WTC11 (cell line): ENCODE data around the gene NPAS2. TPM values are rescaled to one million over a fixed set of nuclear protein-coding genes. Genes with fewer than 3 reads are reported as not detected.

Experiments
- ATAC-seq: fragments of 200-7000 bp; cut with Tn5 transposase; 2 replicates; pipeline ENCODE4 v1.10.0; 2021; ENCODE audit warnings: mild to moderate bottlenecking, moderate library complexity
- CTCF ChIA-PET: fragments of 300-600 bp; sonication (Branson Sonifier 250); formaldehyde crosslinking; loops from one replicate; lab custom pipeline; 2021; ENCODE audit warnings: antibody characterized with exemption; lab: Charles Lee
- POLR2A ChIA-PET: fragments of 350-600 bp; sonication (Branson Sonifier 250); formaldehyde crosslinking; loops from one replicate; lab custom pipeline; 2021; ENCODE audit warnings: antibody characterized with exemption; lab: Charles Lee
- DNase-seq: peaks from one replicate; pipeline ENCODE4 v3.0.0; 2021; ENCODE audit warnings: low spot score
- H3K27ac Mint-ChIP-seq: 2 replicates; pipeline ENCODE4 v1.8.0; 2021; ENCODE audit warnings: mixed read lengths
- H3K27me3 Mint-ChIP-seq: 2 replicates; pipeline ENCODE4 v1.8.0; 2021; ENCODE audit warnings: low read depth, mild to moderate bottlenecking, moderate library complexity, mixed read lengths
- H3K36me3 Mint-ChIP-seq: 2 replicates; pipeline ENCODE4 v1.8.0; 2021; ENCODE audit warnings: mixed read lengths
- H3K4me1 Mint-ChIP-seq: 2 replicates; pipeline ENCODE4 v1.8.0; 2022; ENCODE audit warnings: mixed read lengths
- H3K4me3 Mint-ChIP-seq: 2 replicates; pipeline ENCODE4 v1.8.0; 2021; ENCODE audit warnings: mild to moderate bottlenecking, moderate library complexity, mixed read lengths
- H3K9me3 Mint-ChIP-seq: 2 replicates; pipeline ENCODE4 v1.8.0; 2021; ENCODE audit warnings: mixed read lengths
- ERG ChIP-seq: fragments of 250-450 bp; sonication (Bioruptor Pico); IDR thresholded peaks from 2 replicates; pipeline ENCODE4 v1.8.0; 2021; ENCODE audit warnings: mild to moderate bottlenecking
- FOXK1 ChIP-seq: sonication (generic); formaldehyde crosslinking; IDR thresholded peaks from 2 replicates; pipeline ENCODE4 v1.8.0; 2022; ENCODE audit warnings: mild to moderate bottlenecking, moderate library complexity, missing genetic modification reagents
- GABPB1 ChIP-seq: sonication (generic); formaldehyde crosslinking; IDR thresholded peaks from 2 replicates; pipeline ENCODE4 v1.8.1; 2023; ENCODE audit warnings: mild to moderate bottlenecking, missing genetic modification reagents
- GRHL2 ChIP-seq: fragments of 250-450 bp; sonication (Bioruptor Pico); IDR thresholded peaks from 2 replicates; pipeline ENCODE4 v1.8.0; 2022; ENCODE audit warnings: mild to moderate bottlenecking, moderate library complexity; ENCODE audit not compliant: insufficient replicate concordance, severe bottlenecking
- IRF2 ChIP-seq: sonication (generic); formaldehyde crosslinking; IDR thresholded peaks from 2 replicates; pipeline ENCODE4 v1.8.0; 2022; ENCODE audit warnings: low read depth, missing genetic modification reagents, borderline replicate concordance
- JAZF1 ChIP-seq: fragments of 250-450 bp; sonication (Bioruptor Pico); IDR thresholded peaks from 2 replicates; pipeline ENCODE4 v1.9.0; 2021; ENCODE audit warnings: moderate library complexity, mild to moderate bottlenecking, inconsistent platforms
- NFATC4 ChIP-seq: fragments of 250-450 bp; sonication (Bioruptor Pico); IDR thresholded peaks from 2 replicates; pipeline ENCODE4 v1.9.0; 2021; ENCODE audit warnings: mild to moderate bottlenecking
- NFE2L1 ChIP-seq: sonication (generic); formaldehyde crosslinking; IDR thresholded peaks from 2 replicates; pipeline ENCODE4 v1.8.1; 2023; ENCODE audit warnings: missing genetic modification reagents
- NFYB ChIP-seq: sonication (generic); formaldehyde crosslinking; conservative IDR thresholded peaks from 2 replicates; pipeline ENCODE4 v1.8.0; 2022; ENCODE audit warnings: low read depth, missing genetic modification reagents
- PRRX2 ChIP-seq: fragments of 250-450 bp; sonication (Bioruptor Pico); IDR thresholded peaks from 2 replicates; pipeline ENCODE4 v1.8.0; 2021; ENCODE audit warnings: mild to moderate bottlenecking
- SP1 ChIP-seq: sonication (generic); formaldehyde crosslinking; conservative IDR thresholded peaks from 2 replicates; pipeline ENCODE4 v1.8.1; 2022; ENCODE audit warnings: missing genetic modification reagents
- TCF7 ChIP-seq: sonication (generic); formaldehyde crosslinking; IDR thresholded peaks from 2 replicates; pipeline ENCODE4 v1.8.0; 2022; ENCODE audit warnings: mild to moderate bottlenecking, low read depth, missing genetic modification reagents, moderate library complexity
- TEAD4 ChIP-seq: sonication (generic); formaldehyde crosslinking; IDR thresholded peaks from 2 replicates; pipeline ENCODE4 v1.8.0; 2022; ENCODE audit warnings: mild to moderate bottlenecking, missing genetic modification reagents
- ZNF232 ChIP-seq: sonication (generic); formaldehyde crosslinking; IDR thresholded peaks from 2 replicates; pipeline ENCODE4 v1.8.0; 2022; ENCODE audit warnings: mild to moderate bottlenecking, missing genetic modification reagents
- ZNF425 ChIP-seq: fragments of 250-450 bp; sonication (Bioruptor Pico); conservative IDR thresholded peaks from 2 replicates; pipeline ENCODE4 v1.9.0; 2021; ENCODE audit warnings: mild to moderate bottlenecking
- ZNF671 ChIP-seq: fragments of 250-450 bp; sonication (Bioruptor Pico); IDR thresholded peaks from 2 replicates; pipeline ENCODE4 v1.8.0; 2021; ENCODE audit warnings: mild to moderate bottlenecking
- total RNA-seq: library from RNA; stranded (reverse); gene quantifications from 3 replicates; pipeline ENCODE4 v1.2.3, GENCODE V29; 2021
- TF ChIP-seq, protein P1 (sequence below): sonication (generic); formaldehyde crosslinking; IDR thresholded peaks from 2 replicates; pipeline ENCODE4 v1.8.1; 2023; ENCODE audit warnings: mild to moderate bottlenecking, missing genetic modification reagents, moderate library complexity
- TF ChIP-seq, protein P2 (sequence below): sonication (generic); formaldehyde crosslinking; IDR thresholded peaks from 2 replicates; pipeline ENCODE4 v1.8.1; 2022; ENCODE audit warnings: mild to moderate bottlenecking, missing genetic modification reagents, moderate library complexity, borderline replicate concordance
- TF ChIP-seq, protein P3 (sequence below): sonication (generic); formaldehyde crosslinking; IDR thresholded peaks from 2 replicates; pipeline ENCODE4 v1.8.0; 2022; ENCODE audit warnings: missing genetic modification reagents
- TF ChIP-seq, protein P4 (sequence below): sonication (generic); formaldehyde crosslinking; IDR thresholded peaks from 2 replicates; pipeline ENCODE4 v1.8.1; 2023; ENCODE audit warnings: mild to moderate bottlenecking, missing genetic modification reagents, moderate library complexity
- TF ChIP-seq, protein P5 (sequence below): sonication (generic); formaldehyde crosslinking; IDR thresholded peaks from 2 replicates; pipeline ENCODE4 v1.8.1; 2023; ENCODE audit warnings: mild to moderate bottlenecking, moderate library complexity, missing genetic modification reagents
- TF ChIP-seq, protein P6 (sequence below): fragments of 250-450 bp; sonication (Bioruptor Pico); IDR thresholded peaks from 2 replicates; pipeline ENCODE4 v1.9.0; 2021; ENCODE audit warnings: mild to moderate bottlenecking

Gene NPAS2
- total RNA-seq, 1 experiment from 2014 or later = 2.6 TPM

GRCh38 chr2:100963026-100963375 lies 143.1 kb downstream of the NPAS2 start:
- no peak for DNase-seq
- no peaks in the 10 kb centered on the region for H3K27me3 Mint-ChIP-seq
- no peaks in the 10 kb centered on the region for H3K9me3 Mint-ChIP-seq
- no peaks in the 10 kb centered on the region for H3K36me3 Mint-ChIP-seq
- ChIA-PET POLR2A (no interaction called here), CTCF (no interaction called here)
- no peak for ATAC-seq
- H3K4me3 Mint-ChIP-seq = no peak overlapping the region
- TF ChIP-seq NFYB = no peak
- TF ChIP-seq, protein P1, sequence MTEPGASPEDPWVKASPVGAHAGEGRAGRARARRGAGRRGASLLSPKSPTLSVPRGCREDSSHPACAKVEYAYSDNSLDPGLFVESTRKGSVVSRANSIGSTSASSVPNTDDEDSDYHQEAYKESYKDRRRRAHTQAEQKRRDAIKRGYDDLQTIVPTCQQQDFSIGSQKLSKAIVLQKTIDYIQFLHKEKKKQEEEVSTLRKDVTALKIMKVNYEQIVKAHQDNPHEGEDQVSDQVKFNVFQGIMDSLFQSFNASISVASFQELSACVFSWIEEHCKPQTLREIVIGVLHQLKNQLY (CRISPR knock-in tag) = no peak
- TF ChIP-seq ZNF232 (CRISPR knock-in tag) = no peak
- TF ChIP-seq, protein P2, sequence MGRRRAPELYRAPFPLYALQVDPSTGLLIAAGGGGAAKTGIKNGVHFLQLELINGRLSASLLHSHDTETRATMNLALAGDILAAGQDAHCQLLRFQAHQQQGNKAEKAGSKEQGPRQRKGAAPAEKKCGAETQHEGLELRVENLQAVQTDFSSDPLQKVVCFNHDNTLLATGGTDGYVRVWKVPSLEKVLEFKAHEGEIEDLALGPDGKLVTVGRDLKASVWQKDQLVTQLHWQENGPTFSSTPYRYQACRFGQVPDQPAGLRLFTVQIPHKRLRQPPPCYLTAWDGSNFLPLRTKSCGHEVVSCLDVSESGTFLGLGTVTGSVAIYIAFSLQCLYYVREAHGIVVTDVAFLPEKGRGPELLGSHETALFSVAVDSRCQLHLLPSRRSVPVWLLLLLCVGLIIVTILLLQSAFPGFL (CRISPR knock-in tag) = no peak
- TF ChIP-seq TEAD4 = no peak
- TF ChIP-seq, protein P3, sequence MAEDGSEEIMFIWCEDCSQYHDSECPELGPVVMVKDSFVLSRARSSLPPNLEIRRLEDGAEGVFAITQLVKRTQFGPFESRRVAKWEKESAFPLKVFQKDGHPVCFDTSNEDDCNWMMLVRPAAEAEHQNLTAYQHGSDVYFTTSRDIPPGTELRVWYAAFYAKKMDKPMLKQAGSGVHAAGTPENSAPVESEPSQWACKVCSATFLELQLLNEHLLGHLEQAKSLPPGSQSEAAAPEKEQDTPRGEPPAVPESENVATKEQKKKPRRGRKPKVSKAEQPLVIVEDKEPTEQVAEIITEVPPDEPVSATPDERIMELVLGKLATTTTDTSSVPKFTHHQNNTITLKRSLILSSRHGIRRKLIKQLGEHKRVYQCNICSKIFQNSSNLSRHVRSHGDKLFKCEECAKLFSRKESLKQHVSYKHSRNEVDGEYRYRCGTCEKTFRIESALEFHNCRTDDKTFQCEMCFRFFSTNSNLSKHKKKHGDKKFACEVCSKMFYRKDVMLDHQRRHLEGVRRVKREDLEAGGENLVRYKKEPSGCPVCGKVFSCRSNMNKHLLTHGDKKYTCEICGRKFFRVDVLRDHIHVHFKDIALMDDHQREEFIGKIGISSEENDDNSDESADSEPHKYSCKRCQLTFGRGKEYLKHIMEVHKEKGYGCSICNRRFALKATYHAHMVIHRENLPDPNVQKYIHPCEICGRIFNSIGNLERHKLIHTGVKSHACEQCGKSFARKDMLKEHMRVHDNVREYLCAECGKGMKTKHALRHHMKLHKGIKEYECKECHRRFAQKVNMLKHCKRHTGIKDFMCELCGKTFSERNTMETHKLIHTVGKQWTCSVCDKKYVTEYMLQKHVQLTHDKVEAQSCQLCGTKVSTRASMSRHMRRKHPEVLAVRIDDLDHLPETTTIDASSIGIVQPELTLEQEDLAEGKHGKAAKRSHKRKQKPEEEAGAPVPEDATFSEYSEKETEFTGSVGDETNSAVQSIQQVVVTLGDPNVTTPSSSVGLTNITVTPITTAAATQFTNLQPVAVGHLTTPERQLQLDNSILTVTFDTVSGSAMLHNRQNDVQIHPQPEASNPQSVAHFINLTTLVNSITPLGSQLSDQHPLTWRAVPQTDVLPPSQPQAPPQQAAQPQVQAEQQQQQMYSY (CRISPR knock-in tag) = no peak
- TF ChIP-seq NFE2L1 = no peak
- no peak for TF ChIP-seq ZNF671 (CRISPR knock-in tag)
- TF ChIP-seq, protein P4, sequence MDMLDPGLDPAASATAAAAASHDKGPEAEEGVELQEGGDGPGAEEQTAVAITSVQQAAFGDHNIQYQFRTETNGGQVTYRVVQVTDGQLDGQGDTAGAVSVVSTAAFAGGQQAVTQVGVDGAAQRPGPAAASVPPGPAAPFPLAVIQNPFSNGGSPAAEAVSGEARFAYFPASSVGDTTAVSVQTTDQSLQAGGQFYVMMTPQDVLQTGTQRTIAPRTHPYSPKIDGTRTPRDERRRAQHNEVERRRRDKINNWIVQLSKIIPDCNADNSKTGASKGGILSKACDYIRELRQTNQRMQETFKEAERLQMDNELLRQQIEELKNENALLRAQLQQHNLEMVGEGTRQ = no peak
- TF ChIP-seq FOXK1 (CRISPR knock-in tag) = no peak
- H3K4me1 Mint-ChIP-seq = peaks cover 20% of the 10 kb centered on the region
- H3K27ac Mint-ChIP-seq = no peak overlapping the region

DNA sequence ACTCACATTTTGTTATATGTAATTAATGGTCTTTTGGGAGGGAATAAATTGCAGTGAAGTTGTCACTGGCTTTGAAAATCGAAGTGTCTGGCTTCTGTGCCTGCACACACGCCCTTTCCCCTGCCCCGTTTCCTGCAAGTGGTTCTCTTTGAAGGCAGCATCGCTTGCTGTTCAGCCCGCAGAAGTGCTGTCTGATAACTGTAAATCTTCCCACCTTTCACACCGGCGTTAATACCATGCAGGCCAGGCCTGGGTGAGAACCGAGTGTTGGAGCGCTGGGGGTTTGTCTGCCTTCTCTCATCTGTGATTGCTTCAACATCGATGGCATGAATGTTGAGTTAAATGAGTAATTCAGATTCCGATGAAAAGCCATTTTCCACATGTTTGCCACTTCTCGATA lies 144.3 kb downstream of the NPAS2 start:
- POLR2A ChIA-PET = no interaction called here
- Mint-ChIP-seq H3K9me3 (no peaks in the 10 kb centered on the region), H3K4me1 (peaks cover 16% of the 10 kb centered on the region), H3K36me3 (no peaks in the 10 kb centered on the region), H3K27me3 (no peaks in the 10 kb centered on the region), H3K27ac (no peak overlapping the region), H3K4me3 (no peak overlapping the region)
- DNase-seq (no peak), ATAC-seq (no peak)
- CTCF ChIA-PET = interaction anchor here (0.6 kb wide), 1 partner anchor 21 kb away, joined by 4 read pairs; no protein-coding TSS in a partner anchor
- TF ChIP-seq GABPB1 (CRISPR knock-in tag) = no peak
- TF ChIP-seq GRHL2 (CRISPR knock-in tag) = no peak
- no peak for TF ChIP-seq ZNF425 (CRISPR knock-in tag)

- H3K27me3 Mint-ChIP-seq = no peaks in the 10 kb centered on the region
- peaks cover 11% of the 10 kb centered on the region for H3K4me1 Mint-ChIP-seq
- H3K27ac Mint-ChIP-seq = no peak overlapping the region
- CTCF ChIA-PET = interaction anchor here (0.6 kb wide), 1 partner anchor 20 kb away, joined by 4 read pairs; no protein-coding TSS in a partner anchor
- ATAC-seq (no peak), DNase-seq (no peak)
- H3K4me3 Mint-ChIP-seq = no peak overlapping the region
- no peaks in the 10 kb centered on the region for H3K36me3 Mint-ChIP-seq
- H3K9me3 Mint-ChIP-seq = no peaks in the 10 kb centered on the region
- POLR2A ChIA-PET = no interaction called here
- TF ChIP-seq ZNF232 (CRISPR knock-in tag) (no peak), PRRX2 (CRISPR knock-in tag) (no peak), SP1 (CRISPR knock-in tag) (no peak), NFATC4 (CRISPR knock-in tag) (no peak), TCF7 (CRISPR knock-in tag) (no peak), ERG (CRISPR knock-in tag) (no peak), JAZF1 (CRISPR knock-in tag) (no peak), IRF2 (no peak)
- TF ChIP-seq, protein P5, sequence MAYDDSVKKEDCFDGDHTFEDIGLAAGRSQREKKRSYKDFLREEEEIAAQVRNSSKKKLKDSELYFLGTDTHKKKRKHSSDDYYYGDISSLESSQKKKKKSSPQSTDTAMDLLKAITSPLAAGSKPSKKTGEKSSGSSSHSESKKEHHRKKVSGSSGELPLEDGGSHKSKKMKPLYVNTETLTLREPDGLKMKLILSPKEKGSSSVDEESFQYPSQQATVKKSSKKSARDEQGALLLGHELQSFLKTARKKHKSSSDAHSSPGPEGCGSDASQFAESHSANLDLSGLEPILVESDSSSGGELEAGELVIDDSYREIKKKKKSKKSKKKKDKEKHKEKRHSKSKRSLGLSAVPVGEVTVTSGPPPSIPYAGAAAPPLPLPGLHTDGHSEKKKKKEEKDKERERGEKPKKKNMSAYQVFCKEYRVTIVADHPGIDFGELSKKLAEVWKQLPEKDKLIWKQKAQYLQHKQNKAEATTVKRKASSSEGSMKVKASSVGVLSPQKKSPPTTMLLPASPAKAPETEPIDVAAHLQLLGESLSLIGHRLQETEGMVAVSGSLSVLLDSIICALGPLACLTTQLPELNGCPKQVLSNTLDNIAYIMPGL = no peak
- TF ChIP-seq, protein P6, sequence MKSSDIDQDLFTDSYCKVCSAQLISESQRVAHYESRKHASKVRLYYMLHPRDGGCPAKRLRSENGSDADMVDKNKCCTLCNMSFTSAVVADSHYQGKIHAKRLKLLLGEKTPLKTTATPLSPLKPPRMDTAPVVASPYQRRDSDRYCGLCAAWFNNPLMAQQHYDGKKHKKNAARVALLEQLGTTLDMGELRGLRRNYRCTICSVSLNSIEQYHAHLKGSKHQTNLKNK (CRISPR knock-in tag) = no peak
Observed at GRCh38 chr2:100964681-100965169, 144.8 kb downstream of the NPAS2 start.
